Dendritic cell treated with granulocyte-macrophage colony-stimulating factor and Interleukin-4, amounts not matched to agents 40 ng/mL and 50 ng/mL, for 4 days (primary cell): ENCODE data around the gene CCDC81.
"Not testable (repeated sequence)": the region's sequence is repeated elsewhere in the genome, so short reads cannot be mapped to it uniquely, and the experiment has no call there.

Experiments used
- H3K27ac Mint-ChIP-seq: one replicate; pipeline ENCODE4 v1.8.0; 2022; ENCODE audit warnings: mild to moderate bottlenecking, mixed read lengths
- H3K27me3 Mint-ChIP-seq: one replicate; pipeline ENCODE4 v1.8.0; 2022; ENCODE audit warnings: mild to moderate bottlenecking, mixed read lengths
- H3K36me3 Mint-ChIP-seq: one replicate; pipeline ENCODE4 v1.8.0; 2022; ENCODE audit warnings: low read depth, mixed read lengths
- H3K4me1 Mint-ChIP-seq: one replicate; pipeline ENCODE4 v1.8.0; 2022; ENCODE audit warnings: low read depth, mixed read lengths
- H3K4me3 Mint-ChIP-seq: one replicate; pipeline ENCODE4 v1.8.0; 2022; ENCODE audit warnings: mild to moderate bottlenecking, moderate library complexity, mixed read lengths
- H3K9me3 Mint-ChIP-seq: one replicate; pipeline ENCODE4 v1.8.0; 2022; ENCODE audit warnings: mixed read lengths
- intact Hi-C: fragments of 100-400 bp; cut with micrococcal nuclease; formaldehyde crosslinking; loops from one replicate; pipeline ENCODE4 v1.15.0; 2022

The CCDC81 gene

GRCh38 chr11:86374586-86374985 lies at the start of gene CCDC81:
CCDC81 (plus strand) TSS chr11:86374887; CDS start chr11:86375164, 277 bp downstream.
- Mint-ChIP-seq H3K27ac (no peak within 1 kb of the TSS), H3K4me1 (peaks cover 6% of the 10 kb centered on the region), H3K36me3 (no peaks in the 10 kb centered on the region), H3K4me3 (no peak within 1 kb of the TSS), H3K9me3 (peaks cover 28% of the 10 kb centered on the region), H3K27me3 (peaks cover 8% of the 10 kb centered on the region)
- intact Hi-C loops: no loop called here

GRCh38 chr11:86335131-86335767 lies 39.4 kb upstream of the CCDC81 start:
- Mint-ChIP-seq H3K4me3 (no peak overlapping the region), H3K27ac (no peak overlapping the region), H3K9me3 (peaks cover 15% of the 10 kb centered on the region), H3K4me1 (no peaks in the 10 kb centered on the region), H3K27me3 (no peaks in the 10 kb centered on the region), H3K36me3 (peaks cover 80% of the 10 kb centered on the region)
- intact Hi-C loops: no loop called here

- H3K27me3 Mint-ChIP-seq: no peaks in the 10 kb centered on the region
- H3K36me3 Mint-ChIP-seq: peaks cover 91% of the 10 kb centered on the region
- no peak overlapping the region for H3K4me3 Mint-ChIP-seq
- H3K4me1 Mint-ChIP-seq: no peaks in the 10 kb centered on the region
- H3K9me3 Mint-ChIP-seq: peaks cover 15% of the 10 kb centered on the region
- no peak overlapping the region for H3K27ac Mint-ChIP-seq
- intact Hi-C loops: no loop called here
Observed at GRCh38 chr11:86337227-86337626, 37.5 kb upstream of the CCDC81 start.

GRCh38 chr11:86341382-86341781 lies 33.3 kb upstream of the CCDC81 start:
- intact Hi-C loops: no loop called here
- H3K27ac Mint-ChIP-seq: no peak overlapping the region
- H3K36me3 Mint-ChIP-seq: peaks cover 60% of the 10 kb centered on the region
- H3K9me3 Mint-ChIP-seq: peaks cover 15% of the 10 kb centered on the region
- no peaks in the 10 kb centered on the region for H3K4me1 Mint-ChIP-seq
- no peaks in the 10 kb centered on the region for H3K27me3 Mint-ChIP-seq
- H3K4me3 Mint-ChIP-seq: no peak overlapping the region

- Mint-ChIP-seq H3K36me3 (peaks cover 16% of the 10 kb centered on the region), H3K9me3 (no peaks in the 10 kb centered on the region), H3K4me1 (no peaks in the 10 kb centered on the region), H3K27me3 (no peaks in the 10 kb centered on the region), H3K27ac (no peak overlapping the region), H3K4me3 (no peak overlapping the region)
- intact Hi-C loops: no loop called here
Observed at GRCh38 chr11:86346513-86346912, 28.2 kb upstream of the CCDC81 start.

- Mint-ChIP-seq H3K9me3 (no peaks in the 10 kb centered on the region), H3K4me1 (no peaks in the 10 kb centered on the region), H3K27me3 (no peaks in the 10 kb centered on the region), H3K36me3 (no peaks in the 10 kb centered on the region), H3K4me3 (no peak overlapping the region), H3K27ac (no peak overlapping the region)
- intact Hi-C loops: no loop called here
Observed at GRCh38 chr11:86355256-86355655, 19.4 kb upstream of the CCDC81 start.

DNA sequence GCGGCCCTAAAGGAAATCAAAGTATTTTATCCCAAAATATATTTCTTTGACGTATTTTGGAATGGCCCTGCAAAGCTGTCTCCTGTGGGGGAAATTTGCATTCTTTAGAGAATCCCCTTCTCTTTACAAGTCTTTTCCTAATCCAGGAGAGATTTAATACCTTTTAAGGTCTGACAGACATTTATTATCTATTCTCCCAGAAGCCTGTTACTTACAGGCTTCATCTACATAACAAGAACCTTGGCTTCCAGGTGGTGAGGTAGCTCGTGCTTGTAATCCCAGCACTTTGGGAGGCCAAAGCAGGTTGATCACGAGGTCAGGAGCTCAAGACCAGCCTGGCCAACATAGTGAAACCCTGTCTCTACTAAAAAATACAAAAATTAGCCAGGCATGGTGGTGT lies 17.3 kb upstream of the CCDC81 start:
- H3K36me3 Mint-ChIP-seq, H3K9me3 Mint-ChIP-seq, H3K4me3 Mint-ChIP-seq, H3K4me1 Mint-ChIP-seq, H3K27ac Mint-ChIP-seq, H3K27me3 Mint-ChIP-seq, intact Hi-C loops: not testable (repeated sequence)

DNA sequence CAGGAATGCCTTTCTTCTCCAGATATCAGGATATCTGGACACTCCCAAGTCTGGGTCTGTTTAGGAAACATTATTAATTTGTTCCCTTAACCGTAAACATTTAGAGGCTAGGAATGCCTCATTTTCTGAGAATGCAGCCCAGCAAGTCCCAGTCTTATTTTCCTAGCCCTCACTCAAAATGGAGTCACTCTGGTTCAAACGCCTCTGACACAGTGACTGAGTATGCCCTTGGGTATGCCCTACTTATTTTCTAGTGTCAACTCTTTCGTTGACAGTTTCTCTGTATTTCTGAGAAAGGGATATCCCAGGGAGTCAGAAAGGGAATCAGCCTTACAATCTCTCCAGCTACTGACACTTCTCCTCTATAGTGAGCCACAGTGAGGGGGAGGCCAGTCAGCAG lies 16.0 kb upstream of the CCDC81 start:
- Mint-ChIP-seq H3K27ac (no peak overlapping the region), H3K27me3 (no peaks in the 10 kb centered on the region), H3K4me3 (no peak overlapping the region), H3K9me3 (no peaks in the 10 kb centered on the region), H3K4me1 (no peaks in the 10 kb centered on the region), H3K36me3 (no peaks in the 10 kb centered on the region)
- intact Hi-C loops: no loop called here

DNA sequence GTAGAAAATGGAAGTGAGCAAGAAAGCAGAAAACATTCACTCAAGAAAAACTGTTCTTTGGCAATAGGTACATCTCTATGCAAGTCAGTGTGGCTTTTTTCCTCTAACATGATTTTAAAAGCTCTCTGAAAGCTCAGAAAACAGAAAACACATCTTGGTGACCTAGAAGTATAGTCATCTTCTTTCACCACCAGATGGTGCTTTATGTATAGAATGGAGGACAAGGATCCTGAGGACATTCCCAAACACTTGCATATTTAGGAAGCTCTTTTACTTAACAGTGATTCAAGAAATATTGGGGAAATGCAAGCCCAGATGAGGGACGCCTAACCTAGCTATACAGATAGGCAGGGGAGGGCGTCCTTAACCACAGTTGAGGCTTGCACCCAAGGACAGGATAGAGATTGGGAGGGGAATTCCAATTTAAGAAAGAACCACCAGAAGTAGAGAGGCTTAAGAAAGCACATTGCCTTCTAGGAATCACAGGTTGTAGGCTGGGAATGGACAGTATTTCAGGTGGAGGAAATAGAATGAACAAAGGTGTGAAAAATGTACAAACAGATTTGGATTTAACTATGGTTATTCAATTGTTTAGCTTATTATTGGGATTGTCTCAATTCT lies 13.8 kb upstream of the CCDC81 start:
- intact Hi-C loops: no loop called here
- H3K36me3 Mint-ChIP-seq: no peaks in the 10 kb centered on the region
- H3K27ac Mint-ChIP-seq: no peak overlapping the region
- no peaks in the 10 kb centered on the region for H3K27me3 Mint-ChIP-seq
- no peak overlapping the region for H3K4me3 Mint-ChIP-seq
- no peaks in the 10 kb centered on the region for H3K9me3 Mint-ChIP-seq
- no peaks in the 10 kb centered on the region for H3K4me1 Mint-ChIP-seq

- intact Hi-C loops: no loop called here
- no peaks in the 10 kb centered on the region for H3K4me1 Mint-ChIP-seq
- no peaks in the 10 kb centered on the region for H3K9me3 Mint-ChIP-seq
- H3K4me3 Mint-ChIP-seq: no peak overlapping the region
- no peaks in the 10 kb centered on the region for H3K36me3 Mint-ChIP-seq
- H3K27me3 Mint-ChIP-seq: no peaks in the 10 kb centered on the region
- H3K27ac Mint-ChIP-seq: no peak overlapping the region
Observed at GRCh38 chr11:86363424-86363823, 11.3 kb upstream of the CCDC81 start.

GRCh38 chr11:86365546-86365945 lies 9.1 kb upstream of the CCDC81 start:
- H3K27ac Mint-ChIP-seq: no peak overlapping the region
- H3K4me1 Mint-ChIP-seq: no peaks in the 10 kb centered on the region
- intact Hi-C loops: no loop called here
- no peaks in the 10 kb centered on the region for H3K36me3 Mint-ChIP-seq
- no peaks in the 10 kb centered on the region for H3K27me3 Mint-ChIP-seq
- H3K9me3 Mint-ChIP-seq: peaks cover 11% of the 10 kb centered on the region
- H3K4me3 Mint-ChIP-seq: no peak overlapping the region

GRCh38 chr11:86369668-86370067 lies 5.0 kb upstream of the CCDC81 start:
- Mint-ChIP-seq H3K27ac (no peak overlapping the region), H3K4me3 (no peak overlapping the region), H3K9me3 (peaks cover 22% of the 10 kb centered on the region), H3K27me3 (peaks cover 3% of the 10 kb centered on the region), H3K4me1 (peaks cover 6% of the 10 kb centered on the region), H3K36me3 (no peaks in the 10 kb centered on the region)
- intact Hi-C loops: no loop called here

GRCh38 chr11:86370171-86370570 lies 4.5 kb upstream of the CCDC81 start:
- Mint-ChIP-seq H3K27me3 (peaks cover 8% of the 10 kb centered on the region), H3K36me3 (no peaks in the 10 kb centered on the region), H3K4me3 (no peak overlapping the region), H3K27ac (no peak overlapping the region), H3K9me3 (peaks cover 22% of the 10 kb centered on the region), H3K4me1 (peaks cover 6% of the 10 kb centered on the region)
- intact Hi-C loops: no loop called here

DNA sequence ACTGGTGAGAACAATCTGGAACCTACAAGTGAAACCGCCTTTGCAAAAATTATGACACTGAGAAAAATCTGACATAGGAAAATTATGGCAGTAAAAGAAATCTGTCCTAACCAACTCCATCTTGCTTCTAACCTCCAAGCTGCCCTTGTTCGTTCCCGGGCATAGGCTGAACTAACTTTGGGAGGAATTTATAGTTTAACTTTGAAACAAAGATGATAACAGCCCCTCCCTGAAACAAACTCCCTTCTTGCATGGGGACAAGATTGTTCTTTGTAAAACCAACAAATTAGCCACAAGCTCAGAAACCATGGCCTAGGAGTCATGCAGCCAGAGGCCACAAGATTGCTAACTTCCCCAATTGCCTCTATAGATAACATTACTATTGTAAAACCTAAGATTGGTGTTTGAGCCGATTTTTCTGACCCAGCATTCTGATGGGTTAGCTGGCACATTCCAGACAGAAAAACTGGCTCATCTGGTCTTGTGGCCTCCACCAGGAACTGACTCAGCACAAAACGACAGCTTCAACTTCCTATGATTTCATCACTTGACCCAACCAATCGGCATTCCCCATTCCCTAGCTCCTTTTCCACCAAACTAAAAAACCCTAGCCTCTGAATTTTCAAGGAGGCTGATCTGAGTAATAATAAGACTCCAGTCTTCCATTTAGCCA lies 3.6 kb upstream of the CCDC81 start:
- peaks cover 24% of the 10 kb centered on the region for H3K9me3 Mint-ChIP-seq
- H3K4me3 Mint-ChIP-seq: no peak overlapping the region
- no peak overlapping the region for H3K27ac Mint-ChIP-seq
- intact Hi-C loops: no loop called here
- H3K4me1 Mint-ChIP-seq: peaks cover 6% of the 10 kb centered on the region
- H3K36me3 Mint-ChIP-seq: no peaks in the 10 kb centered on the region
- H3K27me3 Mint-ChIP-seq: peaks cover 8% of the 10 kb centered on the region
